H1 (cell line): Measurements from ENCODE around the gene TRIM62. TPM values are rescaled to one million over a fixed set of nuclear protein-coding genes. Genes with fewer than 3 reads are reported as not detected.

ENCODE experiments used
- ASH2L ChIP-seq: fragments of 200-600, 300-600 bp; sonication (generic); IDR thresholded peaks from one replicate; pipeline ENCODE4 v1.7.1; 2017; ENCODE audit warnings: low read length
- POLR2A ChIP-seq, 2 experiments: IDR thresholded peaks; 1 replicate in 1 of 2; 2 replicates in 1 of 2; pipeline ENCODE4 v1.6.1; 2011; ENCODE audit warnings: low read depth in 2 of 2, low read length in 2 of 2, mild to moderate bottlenecking in 2 of 2; ENCODE audit errors: control extremely low read depth in 1 of 2
- RFX5 ChIP-seq: IDR thresholded peaks from 2 replicates; pipeline ENCODE4 v1.6.1; 2011; ENCODE audit warnings: low read depth, low read length, improper control_type of control experiment, borderline replicate concordance
- TAF7 ChIP-seq: optimal IDR thresholded peaks from 2 replicates; pipeline ENCODE3; 2011; ENCODE audit warnings: low read depth, mild to moderate bottlenecking, inconsistent platforms, low read length, moderate library complexity, borderline replicate concordance
- TEAD4 ChIP-seq: IDR thresholded peaks from 2 replicates; pipeline ENCODE4 v1.6.1; 2012; ENCODE audit warnings: low read depth, low read length, inconsistent platforms, mixed read lengths
- polyA plus RNA-seq, 7 experiments: library from polyadenylated mRNA; depleted of rRNA in 3 of 7; stranded (reverse) in 5 of 7; unstranded in 2 of 7; fragments of >200 nt in 5 of 7; fragments of 200-250 nt in 2 of 7; gene quantifications; 1 replicate in 5 of 7; 2 replicates in 1 of 7; 4 replicates in 1 of 7; pipeline versions ENCODE4 v1.2.1 to v1.2.3, GENCODE V29; 2011 to 2013; ENCODE audit warnings: missing spikeins in 2 of 7, mixed read lengths in 2 of 7
- total RNA-seq: library from RNA; stranded (reverse); fragmentation: NEBNext Ultra II Directional; extraction: Animal tissue kit (Norgen Biotek cat#: 25700); gene quantifications from 2 replicates; pipeline ENCODE4 v1.2.1, GENCODE V29; 2021

The TRIM62 gene
- total and polyA plus RNA-seq, 2 of the 8 experiments (the other 6 are each of a cell fraction or from before 2014, with no cell fraction given): 6.3 to 10.8 TPM

- TF ChIP-seq TEAD4 (peak; percentile 57), RFX5 (no peak), POLR2A (IDR thresholded peaks at IDR 0.05; ENCODE audit: control extremely low read depth in 1 of 2, low read depth in 2 of 2, low read length in 2 of 2) (no peak), TAF7 (no peak), ASH2L (peak; percentile 20)
Observed at GRCh38 chr1:33099290-33100118, 82.3 kb downstream of the TRIM62 start (continued).
